Endodermal cell (in vitro differentiated cells): Measurements from ENCODE around the gene IHH. TPM values are rescaled to one million over a fixed set of nuclear protein-coding genes. Genes with fewer than 3 reads are reported as not detected.

Experiments
- DNase-seq: peaks from one replicate; pipeline ENCODE4 v3.0.0-alpha.2; 2017
- H3K27ac ChIP-seq: 2 replicates; pipeline ENCODE4 v1.5.1; 2013; ENCODE audit warnings: mild to moderate bottlenecking, low read depth, low read length, moderate library complexity
- H3K27me3 ChIP-seq: 2 replicates; pipeline ENCODE4 v1.6.1; 2013; ENCODE audit warnings: mild to moderate bottlenecking, low read length, moderate library complexity; ENCODE audit not compliant: insufficient read depth, control insufficient read depth, poor library complexity, severe bottlenecking
- H3K36me3 ChIP-seq: 2 replicates; pipeline ENCODE4 v1.7.0; 2013; ENCODE audit warnings: mild to moderate bottlenecking, low read length, moderate library complexity; ENCODE audit not compliant: control insufficient read depth, insufficient read depth
- H3K4me1 ChIP-seq: one replicate; pipeline ENCODE4 v1.7.0; 2013; ENCODE audit warnings: low read length; ENCODE audit not compliant: control insufficient read depth, insufficient read depth
- H3K4me3 ChIP-seq: 2 replicates; pipeline ENCODE4 v1.5.1; 2013; ENCODE audit warnings: mild to moderate bottlenecking, low read length, moderate library complexity
- H3K9ac ChIP-seq: 2 replicates; pipeline ENCODE4 v1.6.1; 2013; ENCODE audit warnings: mild to moderate bottlenecking, low read length, moderate library complexity; ENCODE audit not compliant: poor library complexity, severe bottlenecking; ENCODE audit errors: extremely low read depth
- H3K9me3 ChIP-seq: 2 replicates; pipeline ENCODE4 v1.6.1; 2013; ENCODE audit warnings: mild to moderate bottlenecking, low read length, moderate library complexity; ENCODE audit not compliant: control insufficient read depth
- H3K27ac Mint-ChIP-seq: 2 replicates; pipeline ENCODE4 v1.8.0; 2020; ENCODE audit warnings: mixed read lengths
- H3K27me3 Mint-ChIP-seq: 2 replicates; pipeline ENCODE4 v1.8.0; 2021; ENCODE audit warnings: mild to moderate bottlenecking, mixed read lengths; ENCODE audit not compliant: insufficient read depth
- H3K36me3 Mint-ChIP-seq: 2 replicates; pipeline ENCODE4 v1.8.0; 2020; ENCODE audit warnings: low read depth, mixed read lengths
- H3K4me1 Mint-ChIP-seq: 2 replicates; pipeline ENCODE4 v1.8.0; 2020; ENCODE audit warnings: mixed read lengths
- H3K4me3 Mint-ChIP-seq: 2 replicates; pipeline ENCODE4 v1.8.0; 2020; ENCODE audit warnings: mild to moderate bottlenecking, moderate library complexity, mixed read lengths
- H3K9me3 Mint-ChIP-seq: 2 replicates; pipeline ENCODE4 v1.8.0; 2020; ENCODE audit warnings: mild to moderate bottlenecking, mixed read lengths
- CTCF ChIP-seq: fragments of 200-600 bp; sonication (generic); conservative IDR thresholded peaks from 2 replicates; pipeline ENCODE4 v1.5.0; 2021; ENCODE audit warnings: antibody characterized with exemption, mild to moderate bottlenecking
- WGBS, 2 experiments: methylation state at CpG; one replicate each; pipeline versions ENCODE4 v1.1.5 to v1.1.7; 2013; ENCODE audit warnings: missing lambda C conversion rate in 2 of 2, mixed read lengths in 1 of 2; ENCODE audit not compliant: insufficient coverage in 1 of 2, insufficient read length in 1 of 2; 5-methylcytosine and 5-hydroxymethylcytosine counted together
- total RNA-seq, 2 donors: library from RNA; stranded (reverse); fragmentation: NEBNext Ultra II Directional in 1 of 2; extraction: Animal tissue kit (Norgen Biotek cat#: 25700) in 1 of 2; gene quantifications; 2 replicates in 1 of 2; 3 replicates in 1 of 2; pipeline ENCODE4 v1.2.1, GENCODE V29; 2021

The IHH gene
- total RNA-seq, 2 donors from 2014 or later = 2.1 to 10.3 TPM

DNA sequence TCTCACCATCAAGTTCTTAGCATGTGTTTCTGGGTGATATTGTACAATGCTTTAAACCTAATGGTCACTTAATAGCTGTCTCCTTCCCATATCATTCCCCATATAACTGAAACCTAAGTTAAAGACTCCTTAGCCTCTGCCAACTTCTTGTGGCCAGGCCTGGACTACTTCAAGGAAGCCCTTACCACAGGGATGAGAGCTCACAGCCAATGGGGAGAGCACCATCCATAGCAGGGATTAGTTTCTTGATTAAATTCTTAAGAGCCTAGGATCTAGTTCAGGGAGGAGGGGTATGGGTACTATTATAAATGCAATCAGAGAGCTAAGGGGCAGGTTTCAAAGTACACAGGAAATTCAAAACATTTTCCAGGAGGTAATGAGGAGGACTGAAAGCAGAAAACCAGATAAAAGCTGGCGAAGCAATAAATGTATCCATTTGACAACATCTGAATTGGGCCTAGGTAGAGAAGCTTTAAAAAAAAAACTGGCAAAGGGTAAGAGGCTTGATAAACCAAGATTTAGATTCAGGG is 34.8 kb upstream of the IHH start:
- Mint-ChIP-seq H3K27ac (no peak overlapping the region), H3K27me3 (no peaks in the 10 kb centered on the region), H3K9me3 (no peaks in the 10 kb centered on the region), H3K36me3 (peaks cover 3% of the 10 kb centered on the region), H3K4me1 (peaks cover 9% of the 10 kb centered on the region), H3K4me3 (no peak overlapping the region)
- no peak overlapping the region for H3K4me3 ChIP-seq
- H3K27ac ChIP-seq = no peak overlapping the region
- no peak overlapping the region for H3K9ac ChIP-seq
- H3K9me3 ChIP-seq = no peaks in the 10 kb centered on the region
- no peak for DNase-seq
- no peaks in the 10 kb centered on the region for H3K36me3 ChIP-seq
- 85 to 91% methylated on average over 1 of the region's 1 CpG for WGBS, 2 experiments
- no peaks in the 10 kb centered on the region for H3K4me1 ChIP-seq
- H3K27me3 ChIP-seq = no peaks in the 10 kb centered on the region
- no peak for TF ChIP-seq CTCF

DNA sequence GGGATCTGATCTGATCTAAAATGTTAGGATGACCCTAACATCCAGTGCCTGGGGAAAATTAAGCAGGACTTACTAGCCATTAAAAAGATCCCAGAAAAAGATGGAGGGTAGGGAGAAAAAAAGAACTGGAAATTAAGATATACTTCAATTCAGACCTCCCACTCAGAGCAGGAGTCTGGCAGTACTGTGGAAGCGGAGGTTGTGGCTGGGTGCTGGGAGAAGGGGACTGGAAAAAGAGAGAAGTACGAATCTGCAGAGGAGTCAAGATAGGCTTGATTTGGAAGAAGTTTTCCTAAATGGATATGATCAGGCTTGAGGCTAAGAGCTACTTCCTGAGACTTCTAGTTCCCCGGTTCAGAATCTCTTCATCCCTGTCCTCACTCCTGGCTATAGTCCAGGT is 33.5 kb upstream of the IHH start:
- H3K4me3 ChIP-seq = no peak overlapping the region
- no peak overlapping the region for H3K9ac ChIP-seq
- Mint-ChIP-seq H3K4me1 (peaks cover 9% of the 10 kb centered on the region), H3K27me3 (no peaks in the 10 kb centered on the region), H3K27ac (no peak overlapping the region), H3K36me3 (peaks cover 9% of the 10 kb centered on the region), H3K9me3 (no peaks in the 10 kb centered on the region), H3K4me3 (no peak overlapping the region)
- DNase-seq = no peak
- no peaks in the 10 kb centered on the region for H3K4me1 ChIP-seq
- H3K27me3 ChIP-seq = no peaks in the 10 kb centered on the region
- 91 to 96% methylated on average over 3 of the region's 3 CpGs for WGBS, 2 experiments
- H3K9me3 ChIP-seq = no peaks in the 10 kb centered on the region
- no peak overlapping the region for H3K27ac ChIP-seq
- no peaks in the 10 kb centered on the region for H3K36me3 ChIP-seq
- no peak for TF ChIP-seq CTCF

DNA sequence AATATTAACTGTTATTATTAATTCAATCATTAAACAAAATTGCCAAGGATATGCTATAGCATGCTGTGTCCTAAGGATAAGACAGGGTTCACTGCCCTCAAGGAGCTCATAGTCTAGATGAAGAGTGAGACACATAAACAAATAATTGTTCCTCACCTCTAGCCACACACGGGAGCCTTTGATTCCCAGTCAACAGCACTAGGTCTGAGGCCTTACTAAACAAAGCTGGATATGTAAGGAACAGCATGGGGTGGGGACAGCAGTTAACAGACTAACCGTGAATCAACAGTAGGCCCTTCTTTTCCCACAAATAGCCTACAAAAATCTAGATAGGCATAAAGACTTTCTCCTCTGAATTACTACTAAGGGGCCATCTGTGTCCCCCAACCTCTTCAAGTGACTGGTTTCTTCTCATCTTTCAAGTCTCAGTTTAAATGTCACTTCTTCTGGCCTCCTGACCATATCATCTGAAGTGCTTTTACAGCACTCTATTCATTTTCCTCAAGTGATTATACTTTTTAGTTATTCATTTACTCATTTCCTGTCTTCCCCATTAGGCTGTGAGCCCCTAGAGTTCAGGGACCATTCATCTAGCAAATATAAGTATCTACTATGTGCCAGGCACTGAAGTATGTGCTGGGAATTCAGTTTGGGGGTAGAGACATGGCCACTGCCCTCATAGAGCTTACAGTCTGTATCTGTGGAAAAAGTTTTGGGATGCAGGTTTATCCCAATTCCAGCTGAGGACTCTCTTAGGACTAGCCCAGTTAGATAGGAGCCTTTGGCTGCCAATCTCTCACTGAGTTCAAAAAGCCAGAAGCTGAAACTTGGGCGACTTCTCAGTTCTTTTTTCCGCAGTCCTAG is 29.9 kb upstream of the IHH start:
- Mint-ChIP-seq H3K4me3 (no peak overlapping the region), H3K4me1 (peaks cover 23% of the 10 kb centered on the region), H3K27ac (no peak overlapping the region), H3K36me3 (peaks cover 16% of the 10 kb centered on the region), H3K27me3 (no peaks in the 10 kb centered on the region), H3K9me3 (peaks cover 3% of the 10 kb centered on the region)
- no peak overlapping the region for H3K27ac ChIP-seq
- DNase-seq = peak; percentile 51
- H3K36me3 ChIP-seq = no peaks in the 10 kb centered on the region
- H3K27me3 ChIP-seq = no peaks in the 10 kb centered on the region
- 56 to 63% methylated on average over 3 to 4 of the region's 4 CpGs for WGBS, 2 experiments
- no peaks in the 10 kb centered on the region for H3K9me3 ChIP-seq
- H3K9ac ChIP-seq = no peak overlapping the region
- no peak for TF ChIP-seq CTCF
- H3K4me1 ChIP-seq = peaks cover 3% of the 10 kb centered on the region
- H3K4me3 ChIP-seq = no peak overlapping the region
